Right lobe of liver (tissue), 4 donors: ENCODE measurements around the gene RPL28.

ENCODE experiments used
- CTCF ChIP-seq, 4 donors: fragments of 200-600 bp in 3 of 4; fragments of 450-650 bp in 1 of 4; IDR thresholded peaks; one replicate each; pipeline versions ENCODE4 v1.5.1 to v1.8.0; 2016 to 2022; ENCODE audit warnings: antibody characterized with exemption in 4 of 4, mild to moderate bottlenecking in 2 of 4
- POLR2A ChIP-seq: fragments of 450-650 bp; IDR thresholded peaks from one replicate; pipeline ENCODE4 v1.6.1; 2017; ENCODE audit warnings: antibody characterized with exemption, mild to moderate bottlenecking
- donor health status: DM: no; HTN: no; CAD: no.
- donor health status: DM: no; HTN: no; CAD: no.
- donor health status: DM: no; HTN: yes; CAD: no.

GRCh38 chr19:55352549-55353145 is 33.1 kb upstream of the RPL28 start:
- TF ChIP-seq CTCF (IDR thresholded peaks at IDR 0.05) (no peak), POLR2A (no peak)
